HG02973 (cell line): ENCODE data around the gene DSCAML1.

Source experiments
- ATAC-seq: cut with Tn5 transposase; IDR thresholded peaks from one replicate; pipeline ENCODE4 v1.9.1; 2021; ENCODE audit warnings: moderate library complexity; ENCODE audit not compliant: unreplicated experiment

DSCAML1 gene

GRCh38 chr11:117392979-117393378 lies 404.0 kb downstream of the DSCAML1 start:
- ATAC-seq = no peak

- ATAC-seq = no peak
These were observed 404.9 kb downstream of the DSCAML1 start for GRCh38 chr11:117392001-117392690.

DNA sequence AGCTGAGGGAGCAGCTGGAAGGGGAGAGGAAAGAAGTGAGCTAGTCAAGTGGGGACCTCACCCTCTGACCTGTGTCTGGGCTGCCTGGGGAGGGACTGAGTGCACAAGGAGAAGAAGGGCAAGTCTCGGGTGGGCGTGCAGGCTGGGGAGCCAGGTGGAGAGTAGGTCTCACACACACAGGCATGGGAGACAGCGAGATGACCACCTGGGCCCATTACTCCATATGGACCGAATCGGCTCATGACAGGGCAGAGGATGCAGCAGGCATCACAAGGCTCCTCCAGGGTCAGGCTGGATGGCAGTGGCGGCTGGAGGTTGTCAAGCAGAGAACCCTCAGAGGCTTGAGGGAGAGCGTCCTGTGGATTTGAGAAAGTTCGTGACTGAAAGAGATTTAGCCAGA lies 405.8 kb downstream of the DSCAML1 start:
- ATAC-seq = no peak

- ATAC-seq = no peak
These were observed 406.3 kb downstream of the DSCAML1 start for GRCh38 chr11:117390743-117391142.

- ATAC-seq = no peak
These were observed 408.8 kb downstream of the DSCAML1 start for GRCh38 chr11:117387992-117388755.

- ATAC-seq = no peak
These were observed 411.1 kb downstream of the DSCAML1 start for GRCh38 chr11:117385906-117386305.

GRCh38 chr11:117385471-117385870 lies 411.5 kb downstream of the DSCAML1 start:
- ATAC-seq = no peak

DNA sequence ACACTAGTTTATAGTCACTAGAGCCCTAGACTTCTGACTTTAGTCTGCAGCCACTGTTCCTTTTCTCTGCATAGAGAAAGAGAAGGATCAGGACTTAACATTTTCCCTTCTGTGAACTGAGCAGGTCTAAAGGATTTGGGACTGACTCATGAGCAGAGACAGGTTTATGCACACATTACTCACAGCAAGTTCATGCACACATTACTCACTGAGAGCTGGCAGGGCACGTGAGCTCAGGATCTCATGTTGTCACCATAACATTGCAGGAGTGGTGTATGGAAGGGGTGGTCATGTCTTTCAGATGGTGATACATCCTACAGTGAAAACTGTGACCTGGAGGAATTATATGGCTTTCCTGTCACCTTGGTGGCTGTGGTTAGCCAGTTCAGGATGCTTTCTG lies 413.0 kb downstream of the DSCAML1 start:
- ATAC-seq = no peak

- no peak for ATAC-seq
These were observed 414.3 kb downstream of the DSCAML1 start for GRCh38 chr11:117382746-117383145.

DNA sequence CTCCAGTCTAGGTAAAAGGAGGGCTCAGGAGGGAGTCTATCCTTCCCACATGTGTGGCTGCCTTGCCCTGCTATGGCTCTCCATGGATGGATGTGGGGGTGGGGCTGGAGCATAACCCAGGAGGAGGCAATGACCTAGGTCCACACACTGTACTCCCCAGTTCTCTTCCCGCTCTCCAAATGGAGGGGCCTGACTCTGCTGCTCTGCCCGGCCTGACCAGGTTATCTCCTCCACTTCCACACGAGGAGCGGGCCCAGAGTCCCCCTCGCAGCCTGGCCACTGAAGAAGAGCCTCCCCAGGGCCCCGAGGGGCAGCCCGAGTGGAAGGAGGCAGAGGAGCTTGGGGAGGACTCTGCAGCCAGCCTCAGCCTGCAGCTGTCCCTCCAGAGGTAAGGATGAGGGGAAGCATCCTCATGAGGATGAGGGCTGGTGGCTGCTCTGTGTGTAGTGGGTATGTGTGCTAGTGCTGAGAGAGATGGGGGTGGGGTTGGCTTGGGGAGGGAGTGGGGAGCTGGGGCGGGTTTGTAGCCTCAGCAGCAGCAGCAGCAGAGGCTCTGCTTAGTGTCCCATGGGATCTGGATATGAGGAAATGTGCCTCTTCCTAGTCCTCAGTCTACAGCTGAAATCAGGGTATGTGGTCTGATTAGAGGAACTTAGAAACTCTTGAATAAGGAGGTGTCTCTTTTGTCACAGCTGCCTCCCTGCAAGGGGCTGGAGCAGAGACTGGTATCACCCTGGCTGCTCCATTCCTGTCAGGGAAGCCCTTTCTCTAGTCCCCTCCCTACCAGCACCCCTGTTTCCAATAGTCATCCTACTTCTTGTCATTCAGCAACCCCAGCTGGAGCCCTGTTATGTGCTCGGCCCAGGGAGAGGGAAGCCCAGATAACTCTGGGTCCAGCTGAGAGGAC lies 415.3 kb downstream of the DSCAML1 start:
- ATAC-seq = no peak

DNA sequence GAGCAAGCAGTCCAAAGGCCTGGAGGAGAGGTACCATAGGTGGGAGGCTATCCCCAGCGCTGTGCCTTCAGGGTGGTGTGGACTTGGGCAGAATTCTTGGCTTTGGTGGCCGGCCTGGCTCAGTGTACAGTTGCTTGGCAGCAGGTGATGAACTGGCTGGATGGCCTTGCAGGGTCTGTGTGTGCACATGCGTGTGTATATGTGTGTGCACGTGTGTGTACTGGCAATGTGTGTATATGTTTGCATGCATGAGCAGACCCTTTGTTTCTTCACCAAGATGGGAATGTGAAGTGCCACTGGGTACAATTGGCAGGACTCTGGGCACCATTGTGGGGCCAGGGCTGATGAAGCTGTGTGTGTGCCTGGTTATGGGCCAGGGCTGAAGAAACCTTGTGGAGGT lies 416.3 kb downstream of the DSCAML1 start:
- ATAC-seq = no peak

DNA sequence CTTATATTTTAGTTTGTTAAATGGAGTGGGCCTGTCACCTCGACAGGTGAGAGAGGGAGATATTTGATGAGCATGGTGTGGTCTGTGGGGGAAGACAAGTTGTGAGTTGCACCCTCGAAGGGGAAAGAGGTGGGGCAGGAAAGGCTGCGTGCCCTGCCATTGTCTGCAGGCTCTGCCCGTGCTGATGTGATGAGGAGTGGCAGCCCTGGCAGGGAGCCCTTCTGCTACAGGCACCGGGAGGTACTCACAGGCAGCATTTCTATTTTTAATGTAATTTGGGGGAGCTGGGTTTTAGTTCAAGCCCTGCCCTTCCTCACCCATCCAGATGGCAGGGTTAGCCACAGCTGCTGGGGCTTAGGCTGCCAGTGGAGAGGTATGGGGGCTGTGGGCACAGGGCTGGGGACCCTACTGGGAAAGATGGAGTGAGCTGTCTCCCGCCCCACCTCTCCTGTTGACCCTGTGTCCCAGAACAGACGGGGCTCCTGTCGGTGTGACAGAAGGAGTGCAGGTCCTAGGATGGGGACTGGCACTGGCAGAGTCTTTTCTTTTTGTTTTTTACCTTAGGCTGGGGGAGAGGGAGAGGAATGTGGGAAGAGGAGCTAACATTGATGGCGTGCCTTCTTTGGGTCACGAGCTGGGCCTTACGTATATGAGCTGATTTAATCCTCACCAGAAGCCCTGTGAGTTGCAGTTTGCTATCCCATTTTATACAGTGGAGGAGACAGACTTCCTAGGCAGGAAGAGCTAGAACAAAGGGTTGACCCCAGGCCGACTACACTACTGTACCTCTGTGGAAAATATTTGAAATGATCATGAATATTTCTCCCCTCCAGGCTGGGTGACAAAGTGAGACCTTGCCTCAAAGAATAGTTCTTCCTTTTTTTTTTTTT lies 417.8 kb downstream of the DSCAML1 start:
- no peak for ATAC-seq
